Measurements from ENCODE around the gene ERFL.
"Not testable (repeated sequence)": the region's sequence is repeated elsewhere in the genome, so short reads cannot be mapped to it uniquely, and the experiment has no call there.

ERFL gene

DNA sequence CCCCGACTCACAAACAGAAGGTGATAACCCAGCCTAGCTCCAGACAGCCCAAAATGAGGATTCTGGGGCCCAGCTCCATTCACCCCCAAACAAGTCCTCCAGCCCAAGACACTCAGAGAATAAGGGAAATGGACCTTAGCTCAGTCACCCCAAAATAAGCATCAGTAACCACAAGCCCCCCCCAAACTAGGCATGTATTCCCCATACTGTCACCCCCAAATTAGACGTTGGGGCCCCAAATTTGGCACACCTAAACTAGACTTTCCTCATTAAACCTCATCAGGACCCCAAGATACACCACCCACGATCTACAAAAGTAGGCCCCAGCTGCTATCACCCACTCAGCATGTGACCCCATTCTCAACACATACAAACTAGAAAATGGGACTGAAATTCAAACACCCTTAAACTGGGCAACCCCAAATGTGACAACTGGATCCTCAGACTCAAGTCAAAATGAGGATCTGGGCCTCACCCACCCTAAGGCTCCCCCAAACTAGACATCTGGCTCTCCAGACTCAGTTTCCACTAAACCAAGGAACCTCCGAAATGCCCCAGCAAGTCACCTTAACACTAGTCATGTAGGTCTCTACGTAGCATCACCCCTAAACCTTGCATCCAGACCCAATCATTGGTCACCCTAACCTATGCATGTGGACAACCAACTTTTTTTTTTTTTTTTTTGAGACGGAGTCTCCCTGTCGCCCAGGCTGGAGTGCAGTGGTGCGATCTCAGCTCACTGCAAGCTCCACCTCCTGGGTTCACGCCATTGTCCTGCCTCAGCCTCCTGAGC lies 13.4 kb upstream of the ERFL start:
- no peak for DNase-seq (ENCODE audit: low spot score)

DNA sequence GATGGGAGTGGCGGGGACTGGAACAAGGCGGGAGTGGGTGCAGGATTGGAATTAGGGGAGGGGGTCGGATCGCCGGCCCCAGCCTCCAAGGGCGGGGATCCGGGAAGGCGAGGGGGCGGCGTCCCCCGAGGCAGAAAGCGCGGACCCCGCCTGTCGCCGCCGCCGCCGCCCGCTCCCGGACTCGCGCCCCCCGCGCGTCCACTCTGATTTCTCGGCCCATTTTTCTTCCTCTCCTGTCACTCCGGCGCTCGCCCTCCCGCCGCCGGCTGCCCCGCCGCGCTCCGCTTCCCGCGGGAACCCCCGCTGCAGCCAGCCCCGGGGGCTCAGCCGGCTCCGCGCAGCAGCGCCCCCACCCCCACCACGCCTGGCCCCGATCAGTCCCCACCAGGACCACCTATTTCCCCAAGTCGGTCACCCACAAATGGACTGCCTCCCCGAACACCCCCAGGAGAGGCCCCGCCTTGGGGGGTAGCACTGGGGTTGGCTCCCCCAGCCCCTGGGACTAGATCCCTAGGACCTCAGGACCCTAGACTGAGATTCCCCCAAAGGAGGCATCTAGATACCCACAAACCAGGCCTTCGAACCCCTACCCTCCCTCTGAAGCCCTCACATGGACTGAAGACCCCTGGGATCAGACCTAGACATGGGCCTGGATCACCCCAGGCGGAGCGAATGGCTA lies 12.6 kb upstream of the ERFL start:
- no peak for DNase-seq (ENCODE audit: low spot score)

DNA sequence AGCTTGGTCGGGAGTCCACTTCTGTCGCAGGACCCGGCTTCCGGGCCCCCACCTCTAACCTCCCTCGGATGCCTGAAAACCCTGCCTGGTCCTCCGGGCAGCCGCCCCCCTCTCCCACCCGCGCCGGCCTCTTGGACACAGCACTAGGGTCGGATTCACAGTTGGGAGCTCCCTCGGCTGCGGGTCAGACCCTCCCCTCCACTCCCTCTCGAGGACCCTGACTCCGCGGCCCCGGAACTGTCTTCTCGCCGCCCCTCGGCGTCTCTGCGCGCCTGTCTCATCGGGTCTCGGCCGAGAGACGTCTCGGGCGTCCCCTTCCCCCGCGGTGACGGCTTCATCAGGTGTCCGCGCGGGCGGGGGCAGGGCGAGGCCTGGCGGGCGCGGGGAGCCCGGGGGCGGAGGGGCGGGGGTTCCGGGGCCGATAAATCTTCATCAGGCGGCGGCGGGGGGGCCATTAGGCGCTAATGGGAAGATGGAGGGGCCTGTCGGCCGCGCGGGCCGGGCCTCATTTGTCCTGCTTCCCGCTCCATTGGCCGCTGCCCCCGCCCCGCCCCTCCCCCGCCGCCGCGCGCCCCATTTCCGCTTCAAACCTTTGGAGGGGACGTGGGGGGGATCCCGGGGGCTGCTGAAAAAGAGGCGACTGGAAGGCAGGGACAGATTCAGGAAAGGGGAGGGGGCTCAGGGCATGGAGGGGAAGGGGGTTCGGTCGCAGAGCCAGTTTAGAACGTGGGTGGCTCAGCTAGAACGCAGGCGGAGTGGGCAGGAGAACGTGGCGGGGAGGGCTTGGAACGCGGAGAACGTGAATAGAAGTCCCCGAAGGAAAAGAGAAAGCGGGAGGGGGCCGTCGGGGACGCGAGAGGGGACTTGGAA lies 11.8 kb upstream of the ERFL start:
- no peak for DNase-seq (ENCODE audit: low spot score)

DNA sequence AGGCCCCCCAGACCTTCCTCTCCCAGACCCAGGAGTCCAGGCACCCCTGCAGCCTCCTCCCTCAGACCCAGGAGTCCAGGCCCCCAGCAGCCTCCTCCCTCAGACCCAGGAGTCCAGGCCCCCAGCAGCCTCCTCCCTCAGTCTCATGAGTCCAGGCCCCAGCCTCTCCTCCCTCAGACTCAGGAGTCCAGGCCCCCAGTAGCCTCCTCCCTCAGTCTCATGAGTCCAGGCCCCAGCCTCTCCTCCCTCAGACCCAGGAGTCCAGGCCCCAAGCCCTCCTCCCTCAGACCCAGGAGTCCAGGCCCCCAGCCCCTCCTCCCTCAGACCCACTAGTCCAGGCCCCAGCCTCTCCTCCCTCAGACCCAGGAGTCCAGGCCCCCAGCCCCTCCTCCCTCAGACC lies 11.0 kb upstream of the ERFL start:
- DNase-seq (ENCODE audit: low spot score) = not testable (repeated sequence)

DNA sequence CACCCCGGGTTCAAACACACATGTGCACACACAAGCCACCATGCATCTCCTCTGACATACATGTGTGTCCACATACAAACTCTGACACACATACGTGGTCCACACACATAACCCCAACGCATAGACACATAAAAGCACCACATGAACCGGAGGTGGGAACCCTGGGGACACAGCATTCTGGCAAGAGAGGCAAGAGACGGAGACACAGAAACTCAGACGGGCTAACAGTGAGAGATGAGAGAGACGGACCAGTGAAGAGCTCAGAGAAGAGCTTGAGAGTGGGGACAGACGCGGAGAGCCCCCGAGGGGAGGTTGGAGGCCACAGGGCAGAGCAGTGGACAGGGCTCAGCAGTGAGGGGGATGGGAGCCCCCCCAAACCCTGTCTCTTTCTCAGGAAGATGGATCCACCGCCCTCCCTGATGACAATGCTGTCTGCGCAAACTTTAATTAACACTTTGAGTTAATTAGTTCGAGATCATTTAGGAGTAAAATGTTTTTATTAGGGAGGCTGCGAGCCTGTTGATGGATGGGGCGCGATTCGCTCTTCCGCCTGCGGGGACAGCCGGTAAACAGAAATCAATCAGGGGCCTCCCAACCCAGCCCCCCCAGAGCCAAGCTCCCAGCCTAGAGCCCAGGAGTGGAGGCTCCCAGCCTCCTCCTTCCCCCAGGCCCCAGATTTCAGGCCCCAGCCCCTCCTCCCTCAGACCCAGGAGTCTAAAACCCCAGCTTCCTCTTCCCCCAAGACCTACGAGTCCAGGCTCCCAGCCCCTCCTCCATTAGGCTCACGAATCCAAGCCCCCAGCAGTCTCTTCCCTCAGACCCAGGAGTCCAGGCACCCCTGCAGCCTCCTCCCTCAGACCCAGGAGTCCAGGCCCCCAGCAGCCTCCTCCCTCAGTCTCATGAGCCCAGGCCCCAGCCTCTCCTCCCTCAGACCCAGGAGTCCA lies 9.5 kb upstream of the ERFL start:
- DNase-seq (ENCODE audit: low spot score) = no peak

DNA sequence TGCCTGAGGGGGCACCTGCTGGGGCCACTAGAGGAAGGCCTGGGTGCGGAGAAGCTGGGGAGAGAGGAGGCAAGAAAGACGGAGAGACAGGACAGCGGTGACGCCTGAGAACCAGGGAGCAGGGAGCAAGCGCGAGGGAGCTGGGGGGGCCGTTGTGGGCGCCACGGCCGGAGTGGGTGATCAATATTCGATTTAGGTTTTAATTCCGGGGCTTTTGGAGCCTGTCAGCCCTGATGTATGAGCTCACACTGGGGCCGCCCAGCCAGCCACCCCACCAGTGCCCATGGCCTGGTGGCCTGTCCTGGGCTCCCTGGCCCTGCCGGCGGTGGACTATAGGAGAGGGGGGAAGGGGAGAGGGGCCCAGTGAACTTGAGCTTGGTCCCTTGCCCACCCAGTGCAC lies 8.7 kb upstream of the ERFL start:
- DNase-seq (ENCODE audit: low spot score) = no peak

DNA sequence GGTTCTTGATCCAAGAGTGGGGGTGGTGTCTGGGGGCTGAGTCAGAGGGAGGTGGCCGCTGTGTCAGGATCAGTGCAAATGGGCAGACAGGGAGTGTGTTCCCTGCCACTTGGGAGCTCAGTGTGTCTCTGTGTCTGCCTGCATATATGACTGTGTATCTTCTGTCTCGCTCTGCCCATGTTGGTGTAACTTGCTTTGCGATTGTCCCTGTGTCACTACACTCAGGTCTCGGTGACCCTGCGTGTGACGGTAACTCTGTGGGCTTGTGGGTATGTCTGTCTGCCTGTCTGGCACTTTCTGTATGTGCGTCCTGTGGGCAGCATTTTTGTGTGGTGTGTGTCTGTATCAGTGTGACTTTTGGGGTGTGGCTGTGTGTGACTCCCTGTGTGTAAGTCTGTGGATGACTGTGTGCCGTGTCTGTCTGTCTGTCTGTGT lies 8.2 kb upstream of the ERFL start:
- no peak for DNase-seq (ENCODE audit: low spot score)

DNA sequence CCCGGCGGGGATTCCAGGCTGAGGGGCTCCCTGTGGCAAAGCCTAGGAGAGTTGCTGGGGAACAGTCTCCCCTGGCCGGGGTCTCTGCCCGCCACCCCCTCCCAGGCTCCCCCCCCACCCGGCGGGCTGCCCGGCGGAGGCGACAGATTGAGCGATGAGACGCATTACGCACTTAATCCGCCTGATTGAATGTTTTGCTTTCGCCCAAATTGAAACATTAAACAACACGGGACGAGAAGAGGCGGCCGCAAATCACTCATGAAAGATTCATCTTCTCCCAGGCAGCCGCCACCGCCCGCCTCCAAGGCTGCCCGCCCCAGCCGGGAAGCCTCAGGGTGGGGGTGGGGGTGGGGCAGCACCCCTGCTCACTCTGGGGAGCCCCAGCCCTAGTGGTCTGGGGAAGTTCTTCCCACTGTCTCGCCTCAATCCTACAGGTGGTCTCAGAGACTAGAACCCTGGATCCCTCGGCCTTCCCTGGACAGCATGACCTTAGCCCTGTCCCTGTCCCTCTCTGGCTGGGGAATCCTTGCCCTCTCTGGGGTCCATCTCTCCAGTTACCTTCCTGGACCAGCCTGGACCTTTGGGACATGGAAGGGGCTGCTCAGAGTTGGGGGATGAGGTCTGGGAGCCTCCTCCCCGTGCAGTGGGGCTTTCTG lies 7.6 kb upstream of the ERFL start:
- DNase-seq (ENCODE audit: low spot score) = no peak

DNA sequence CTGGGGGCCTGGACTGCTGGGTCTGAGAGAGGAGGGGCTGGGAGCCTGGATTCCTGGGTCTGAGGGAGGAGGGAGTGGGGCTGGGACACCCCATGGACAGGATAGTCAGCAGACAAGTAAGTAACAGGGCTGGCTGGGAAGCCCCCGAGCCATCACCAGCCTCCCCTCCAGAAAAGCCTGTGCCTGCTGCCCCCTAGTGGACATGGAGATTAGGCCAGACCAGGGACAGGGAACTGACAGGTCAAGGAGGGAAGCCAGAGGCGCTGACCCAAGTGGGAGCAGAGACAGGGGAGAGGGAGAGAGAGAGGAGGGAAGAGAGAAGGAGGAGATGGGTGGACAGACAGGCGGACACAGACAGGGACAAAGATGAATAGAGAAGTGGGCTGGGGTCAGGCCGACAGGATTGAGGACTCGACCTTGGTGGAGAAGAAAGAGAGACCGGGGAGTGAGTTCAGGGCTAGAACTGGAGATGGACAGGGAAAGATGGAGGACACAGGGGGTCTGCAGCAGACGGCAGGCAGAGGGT lies 6.7 kb upstream of the ERFL start:
- DNase-seq (ENCODE audit: low spot score) = peak; percentile 43

DNA sequence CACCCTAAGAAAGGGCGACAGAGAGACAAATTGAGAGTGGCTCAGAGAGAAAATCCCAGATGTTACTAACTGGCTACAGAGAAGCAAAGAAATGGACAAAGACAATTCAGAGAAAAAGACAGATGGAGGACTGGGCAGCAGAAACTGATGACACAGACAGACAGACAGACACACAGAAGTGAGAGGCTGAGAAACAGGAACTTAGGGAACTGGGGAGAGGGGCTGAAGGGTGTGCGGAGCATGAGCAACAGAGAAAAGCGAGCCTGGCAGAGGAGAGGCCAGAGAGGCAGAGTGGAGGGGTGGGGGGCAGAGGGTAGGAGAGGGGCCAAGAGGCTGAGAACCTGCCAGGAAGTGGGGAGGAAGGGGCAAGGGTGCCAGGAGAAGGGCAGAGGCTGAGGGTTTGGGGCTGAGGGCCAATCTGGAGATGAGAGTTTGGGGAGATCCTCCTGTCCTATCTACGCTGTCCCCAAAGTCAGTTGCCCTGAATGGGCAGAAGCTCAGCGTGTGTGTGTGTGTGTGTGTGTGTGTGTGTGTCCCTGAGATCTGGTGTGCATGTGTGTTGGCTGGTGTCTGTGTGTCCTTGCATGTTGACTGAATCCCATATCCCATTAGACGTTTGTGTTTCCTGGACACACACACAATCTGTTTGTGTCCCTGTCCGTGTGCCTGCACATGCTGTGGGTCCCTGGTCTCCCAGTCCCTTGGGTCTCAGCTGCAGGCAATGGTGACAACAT lies 5.6 kb upstream of the ERFL start:
- DNase-seq (ENCODE audit: low spot score) = no peak

DNA sequence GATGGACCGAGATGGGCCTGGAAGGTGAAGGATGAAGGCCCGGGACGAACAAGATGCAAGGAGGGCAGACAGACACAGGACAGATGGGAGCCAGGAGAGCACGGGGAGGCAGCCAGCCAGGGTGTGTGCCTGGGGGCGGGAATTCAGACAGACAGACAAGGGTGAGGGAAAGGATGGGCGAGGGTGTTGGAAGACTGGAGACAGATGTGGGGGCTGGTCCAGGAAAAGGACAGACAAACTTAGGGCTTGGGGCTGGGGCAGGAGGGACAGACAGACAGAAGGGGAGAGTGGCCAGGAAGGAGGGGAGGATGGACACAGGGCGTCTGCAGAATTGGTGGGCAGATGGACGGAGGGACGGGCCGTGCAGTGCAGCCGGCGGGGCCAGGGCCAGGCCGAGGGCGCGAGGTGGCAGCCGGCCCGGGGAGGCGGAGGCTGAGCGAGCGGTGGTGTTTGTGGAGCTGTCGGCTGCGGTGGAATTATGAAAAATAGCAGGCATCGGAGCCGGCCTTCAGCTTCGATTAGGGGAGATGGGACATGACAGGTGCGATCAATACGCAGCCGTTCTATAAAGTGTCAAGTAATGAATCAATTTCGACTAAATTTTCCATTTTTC lies 4.6 kb upstream of the ERFL start:
- no peak for DNase-seq (ENCODE audit: low spot score)

DNA sequence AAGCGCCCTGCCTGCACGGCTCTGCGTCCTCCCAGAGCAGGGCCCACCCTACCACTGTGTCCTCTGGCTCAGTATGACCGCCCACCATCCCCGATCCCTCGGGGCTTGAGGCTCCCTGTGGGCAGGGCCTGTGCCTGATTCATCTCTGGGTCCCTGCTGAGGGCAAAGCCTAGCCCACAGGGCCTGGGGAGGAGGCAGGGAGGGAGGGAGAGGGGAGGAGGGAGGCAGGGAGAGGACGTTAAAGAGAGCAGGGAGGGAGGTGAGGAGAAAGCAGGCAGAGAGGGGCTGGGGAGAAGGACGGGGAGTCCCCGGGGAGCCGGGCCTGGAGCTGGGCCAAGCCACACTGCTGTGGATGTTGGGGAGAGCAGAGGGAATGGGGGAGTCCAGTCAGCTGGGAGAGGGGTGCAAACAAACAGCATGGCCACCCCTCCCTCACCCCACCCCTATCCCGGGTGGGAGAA lies 4.0 kb upstream of the ERFL start:
- no peak for DNase-seq (ENCODE audit: low spot score)

DNA sequence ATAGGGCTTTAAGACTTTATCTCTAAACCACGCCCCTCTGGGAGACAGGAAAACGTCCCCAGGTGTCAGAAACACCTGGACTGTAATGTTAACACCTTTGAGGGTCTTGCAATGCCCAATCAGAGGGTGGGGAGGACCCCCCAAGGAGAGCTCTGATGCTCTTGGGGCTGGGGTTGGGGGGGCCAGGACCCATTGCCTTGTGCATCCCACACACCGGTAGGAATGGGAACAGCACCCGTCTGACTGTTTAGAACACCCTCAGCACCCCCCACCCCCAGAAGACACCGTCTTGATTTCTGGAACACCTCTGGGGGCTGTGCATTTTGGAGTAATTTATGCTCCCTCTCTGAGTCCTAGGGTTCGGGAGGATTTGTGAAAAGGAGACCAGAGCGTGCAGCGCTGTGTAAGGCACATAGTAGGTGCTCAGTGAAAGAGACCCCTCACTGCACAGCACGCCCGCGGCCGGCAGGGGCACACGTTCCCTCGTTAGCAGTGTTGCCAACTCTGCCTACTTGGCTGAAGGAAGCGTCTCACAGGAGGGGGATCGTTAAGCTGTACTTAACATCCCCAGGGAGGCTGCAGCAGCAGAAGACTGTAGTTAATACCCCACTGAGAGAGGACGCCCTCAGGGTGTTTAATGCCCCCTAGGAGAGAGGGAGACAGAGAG lies 2.8 kb upstream of the ERFL start:
- DNase-seq (ENCODE audit: low spot score) = no peak

DNA sequence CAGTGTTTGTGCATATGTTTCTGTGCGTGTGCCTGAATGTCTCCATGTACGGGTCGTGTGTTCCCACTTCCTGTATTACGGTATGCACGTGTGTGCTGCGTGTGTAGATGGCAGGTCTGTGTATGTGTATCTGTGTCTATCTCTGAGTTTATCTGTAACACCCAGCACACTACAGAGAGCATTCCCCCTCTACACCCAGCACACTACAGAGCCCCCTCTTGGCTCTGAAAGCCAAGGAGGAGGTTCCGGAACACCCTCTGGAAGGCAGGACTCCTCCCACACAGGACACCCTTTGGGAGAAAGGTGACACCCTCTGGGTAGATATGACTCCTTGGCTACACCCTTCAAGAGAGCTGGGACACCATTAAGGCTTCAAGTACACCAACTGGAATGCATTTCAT lies 2.1 kb upstream of the ERFL start:
- no peak for DNase-seq (ENCODE audit: low spot score)

DNA sequence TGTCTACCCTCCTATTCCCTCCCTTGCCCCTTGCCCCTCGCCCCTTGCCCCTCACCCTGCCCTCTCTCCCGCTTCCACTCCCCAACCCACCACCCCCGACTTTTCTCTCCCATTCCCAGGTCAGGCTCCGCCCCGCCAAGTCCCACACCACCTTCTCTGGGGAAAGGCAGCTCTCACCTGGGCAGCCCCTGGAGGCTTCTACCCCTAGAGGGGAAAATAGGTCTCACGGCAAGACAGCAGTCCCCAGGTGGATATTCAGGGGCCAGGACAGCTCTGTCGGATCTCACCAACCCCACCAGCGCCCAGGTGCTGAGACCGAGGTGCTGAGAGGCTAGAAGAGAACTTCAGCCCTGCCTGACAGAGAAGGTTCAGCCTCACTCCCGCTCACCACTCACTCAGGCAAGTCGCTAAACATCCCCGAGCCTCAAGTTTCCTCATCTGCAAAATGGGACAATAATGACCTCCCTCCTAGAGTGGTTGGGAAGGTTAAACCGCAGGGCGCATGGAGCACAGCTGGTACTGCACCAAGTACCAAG lies 1.4 kb upstream of the ERFL start:
- no peak for DNase-seq (ENCODE audit: low spot score)

DNA sequence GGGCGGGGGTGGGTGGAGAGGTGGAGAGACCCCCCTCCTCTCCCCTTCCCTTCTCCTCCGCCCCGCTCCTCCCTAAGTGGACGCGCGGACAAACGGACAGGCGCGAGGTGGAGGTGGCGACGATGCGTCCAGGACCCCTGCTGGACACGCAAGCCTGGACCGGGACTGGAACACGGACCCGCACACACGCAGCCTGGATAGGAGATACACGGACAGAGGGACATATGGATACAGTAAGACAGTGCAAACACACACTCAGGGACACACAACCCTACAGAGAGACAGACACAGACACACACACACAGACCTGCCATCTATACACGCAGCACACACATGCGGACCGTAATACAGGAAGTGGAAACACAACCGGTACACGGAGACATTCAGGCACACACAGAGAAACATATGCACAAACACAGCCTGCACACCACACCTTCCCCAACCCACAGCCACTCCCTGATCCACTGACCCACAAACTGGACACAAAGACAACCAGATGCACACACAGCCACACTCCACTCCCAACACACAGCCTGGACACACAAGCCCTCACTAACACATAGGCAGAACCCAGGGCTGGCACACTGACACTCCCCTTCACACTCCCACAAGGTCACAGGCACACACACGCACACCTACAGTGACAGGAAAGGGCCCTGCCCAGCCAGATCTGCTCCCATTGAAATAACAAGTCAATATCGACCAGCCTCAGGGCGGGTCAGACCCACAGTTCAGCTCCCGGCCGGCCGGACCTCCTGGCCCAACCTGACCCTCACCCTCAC lies 696 bp upstream of the ERFL start:
- DNase-seq (ENCODE audit: low spot score) = no peak

DNA sequence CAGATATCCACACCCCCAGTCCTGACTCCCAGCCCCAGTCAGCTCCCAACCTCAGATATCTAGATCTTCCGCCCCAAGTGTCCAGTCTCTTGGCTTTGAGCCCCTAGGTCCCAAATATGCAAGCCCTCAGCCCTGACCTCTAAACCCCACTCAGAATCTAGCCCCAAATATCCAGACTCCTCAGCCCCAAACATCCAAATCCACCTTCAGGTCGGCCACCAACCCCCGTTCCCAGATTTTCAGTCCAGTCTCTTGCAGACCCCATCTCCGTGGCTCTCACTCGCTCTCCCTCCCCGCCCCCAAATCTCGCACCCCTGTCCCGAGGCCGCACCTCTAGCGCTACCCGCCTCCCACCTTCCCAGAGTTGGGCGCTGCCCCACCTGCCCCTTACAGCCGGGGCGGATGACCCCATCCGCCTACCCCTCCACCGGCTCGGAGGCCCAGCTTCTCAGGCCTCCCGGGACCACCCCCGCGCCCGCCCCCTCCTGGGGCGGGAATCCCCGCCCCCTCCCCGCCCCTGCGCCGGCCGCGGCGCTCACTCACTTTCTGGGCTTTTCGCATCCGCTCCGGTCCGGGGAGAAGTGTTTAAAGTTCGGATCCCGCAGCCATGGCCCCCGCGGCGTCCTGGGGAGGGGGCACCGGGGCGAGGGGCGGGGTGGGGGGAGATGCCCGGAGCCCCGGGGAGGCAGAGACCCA lies 604 bp downstream of the ERFL start:
- no peak for DNase-seq (ENCODE audit: low spot score)

Measured in globus pallidus (tissue), 1 donor.